Measurements from ENCODE around the gene JADE2. TPM values are rescaled to one million over a fixed set of nuclear protein-coding genes. Genes with fewer than 3 reads are reported as not detected.

Gene JADE2
- polyA plus RNA-seq, 3 donors = 2.1 to 10.2 (median 3.1) TPM

- Mint-ChIP-seq H3K36me3 (no peaks in the 10 kb centered on the region), H3K9me3 (no peaks in the 10 kb centered on the region), H3K4me1 (peaks cover 7% of the 10 kb centered on the region), H3K27me3 (ENCODE audit: low read depth in 3 of 3) (peaks cover 5 to 7% (median 6%) of the 10 kb centered on the region in 3 donors), H3K4me3 (no peak overlapping the region), H3K27ac (no peak overlapping the region)
- Histone ChIP-seq H3K4me2 (replicated peaks; ENCODE audit: extremely low read depth, low read length, poor library complexity, severe bottlenecking) (no peak overlapping the region), H3K9ac (ENCODE audit: insufficient read depth, low read length, poor library complexity, severe bottlenecking) (no peak overlapping the region), H3K27me3 (ENCODE audit: control insufficient read depth in 2 of 2, insufficient read depth in 2 of 2, low read length in 2 of 2) (no peaks in the 10 kb centered on the region), H2AFZ (ENCODE audit: insufficient read depth, low read depth, low read length, poor library complexity, severe bottlenecking) (no peak overlapping the region), H3K27ac (ENCODE audit: low read depth in 1 of 2, low read length in 2 of 2) (no peak overlapping the region), H3K79me2 (ENCODE audit: insufficient read depth, low read length) (peaks cover 10% of the 10 kb centered on the region), H3K36me3 (replicated peaks in 1 of 2; ENCODE audit: control insufficient read depth in 1 of 2, insufficient read depth in 2 of 2, low read length in 2 of 2) (no peaks in the 10 kb centered on the region), H3K4me1 (ENCODE audit: control insufficient read depth in 1 of 2, insufficient read depth in 2 of 2, low read length in 2 of 2) (peaks cover 9 to 12% of the 10 kb centered on the region in 2 donors), H3K9me3 (replicated peaks in 1 of 2; ENCODE audit: control insufficient read depth in 1 of 2, insufficient read depth in 1 of 2, low read length in 2 of 2) (no peaks in the 10 kb centered on the region), H3K4me3 (replicated peaks in 1 of 3; ENCODE audit: low read depth in 2 of 3, low read length in 3 of 3) (no peak overlapping the region), H4K20me1 (ENCODE audit: insufficient read depth, low read length) (no peaks in the 10 kb centered on the region)
- no peak for DNase-seq
- WGBS (ENCODE audit: insufficient coverage) = no CpG with 5 or more reads among the region's 3 CpGs
- TF ChIP-seq CTCF (IDR thresholded peaks at IDR 0.05) = no peak
- intact Hi-C loops (cut with micrococcal nuclease) = loop anchor here (10.0 kb wide), 3 partner anchors 57 to 297 kb away; partner anchors contain the start of gene PPP2CA (in 1 of the 2)
These were observed 3.6 kb upstream of the JADE2 start for GRCh38 chr5:134521841-134522240.

GRCh38 chr5:134523543-134524271 is 1.8 kb upstream of the JADE2 start:
- H4K20me1 ChIP-seq (ENCODE audit: insufficient read depth, low read length) = peaks cover 12% of the 10 kb centered on the region
- TF ChIP-seq CTCF (IDR thresholded peaks at IDR 0.05) = no peak
- H3K79me2 ChIP-seq (ENCODE audit: insufficient read depth, low read length) = peaks cover 27% of the 10 kb centered on the region
- H3K36me3 ChIP-seq (replicated peaks in 1 of 2; ENCODE audit: control insufficient read depth in 1 of 2, insufficient read depth in 2 of 2, low read length in 2 of 2) = no peaks in the 10 kb centered on the region
- intact Hi-C loops (cut with micrococcal nuclease) = loop anchor here (10.0 kb wide), 3 partner anchors 59 to 299 kb away; partner anchors contain the start of gene PPP2CA (in 1 of the 2)
- peaks cover 14 to 25% of the 10 kb centered on the region in 2 donors for H3K4me1 ChIP-seq (ENCODE audit: control insufficient read depth in 1 of 2, insufficient read depth in 2 of 2, low read length in 2 of 2)
- WGBS (ENCODE audit: insufficient coverage) = 7% methylated on average over 3 of the region's 13 CpGs
- Mint-ChIP-seq H3K27ac (peak overlapping the region in 5 of 7 donors; percentile 35 to 89 (median 63)), H3K27me3 (ENCODE audit: low read depth in 3 of 3) (peaks cover 5 to 7% (median 6%) of the 10 kb centered on the region in 3 donors), H3K4me1 (peaks cover 18% of the 10 kb centered on the region), H3K4me3 (peak overlapping the region; percentile 97 to 99), H3K36me3 (no peaks in the 10 kb centered on the region), H3K9me3 (no peaks in the 10 kb centered on the region)
- no peak for DNase-seq
- H3K27me3 ChIP-seq (ENCODE audit: control insufficient read depth in 2 of 2, insufficient read depth in 2 of 2, low read length in 2 of 2) = no peaks in the 10 kb centered on the region
- H3K4me3 ChIP-seq (replicated peaks in 1 of 3; ENCODE audit: low read depth in 2 of 3, low read length in 3 of 3) = peak overlapping the region; percentile 72 to 98 (median 93)
- H3K9ac ChIP-seq (ENCODE audit: insufficient read depth, low read length, poor library complexity, severe bottlenecking) = peak overlapping the region; percentile 89
- H3K4me2 ChIP-seq (replicated peaks; ENCODE audit: extremely low read depth, low read length, poor library complexity, severe bottlenecking) = peak overlapping the region; percentile 100
- H3K9me3 ChIP-seq (replicated peaks in 1 of 2; ENCODE audit: control insufficient read depth in 1 of 2, insufficient read depth in 1 of 2, low read length in 2 of 2) = no peaks in the 10 kb centered on the region
- H2AFZ ChIP-seq (ENCODE audit: insufficient read depth, low read depth, low read length, poor library complexity, severe bottlenecking) = peak overlapping the region; percentile 84
- H3K27ac ChIP-seq (ENCODE audit: low read depth in 1 of 2, low read length in 2 of 2) = peak overlapping the region; percentile 6 to 95
